Right renal pelvis (tissue), 4 donors: ENCODE results near the gene DPT. TPM values are rescaled to one million over a fixed set of nuclear protein-coding genes. Genes with fewer than 3 reads are reported as not detected.

ENCODE experiments used
- DNase-seq, 4 donors: peaks; one replicate each; pipeline ENCODE4 v3.0.0-alpha.2; 2013; ENCODE audit warnings: low read depth in 4 of 4, low spot score in 3 of 4, missing footprints in 1 of 4
- polyA plus RNA-seq, 4 donors: library from polyadenylated mRNA; unstranded; fragments of 120-200 nt; gene quantifications; one replicate each; pipeline ENCODE4 v1.2.1, GENCODE V29; 2013; ENCODE audit not compliant: insufficient read length in 4 of 4

DPT gene
- polyA plus RNA-seq, 4 donors = 0.19 to 0.65 TPM; not detected in 2

GRCh38 chr1:168739908-168740307 is 10.9 kb upstream of the DPT start:
- no peak for DNase-seq

GRCh38 chr1:168736520-168736919 is 7.5 kb upstream of the DPT start:
- DNase-seq = no peak

- DNase-seq = no peak
Measured at GRCh38 chr1:168735974-168736373, 7.0 kb upstream of the DPT start.

GRCh38 chr1:168734946-168735345 is 5.9 kb upstream of the DPT start:
- DNase-seq = no peak

- DNase-seq = no peak
Measured at GRCh38 chr1:168734271-168734670, 5.3 kb upstream of the DPT start.

- no peak for DNase-seq
Measured at GRCh38 chr1:168733241-168733640, 4.2 kb upstream of the DPT start.

GRCh38 chr1:168732736-168733135 is 3.7 kb upstream of the DPT start:
- no peak for DNase-seq

GRCh38 chr1:168731244-168731953 is 2.4 kb upstream of the DPT start:
- no peak for DNase-seq

GRCh38 chr1:168729405-168729802 is 398 bp upstream of the DPT start:
- DNase-seq = no peak

GRCh38 chr1:168726719-168727118 is 2.3 kb downstream of the DPT start:
- no peak for DNase-seq

- no peak for DNase-seq
Measured at GRCh38 chr1:168726281-168726680, 2.7 kb downstream of the DPT start.

GRCh38 chr1:168725831-168726230 is 3.2 kb downstream of the DPT start:
- DNase-seq = no peak

GRCh38 chr1:168725060-168725459 is 3.9 kb downstream of the DPT start:
- no peak for DNase-seq

GRCh38 chr1:168723000-168723399 is 6.0 kb downstream of the DPT start:
- DNase-seq = no peak

- DNase-seq = no peak
Measured at GRCh38 chr1:168720839-168721238, 8.2 kb downstream of the DPT start.

GRCh38 chr1:168719306-168720111 is 9.5 kb downstream of the DPT start:
- DNase-seq = no peak

GRCh38 chr1:168717906-168718891 is 10.8 kb downstream of the DPT start:
- DNase-seq = no peak

- DNase-seq = no peak
Measured at GRCh38 chr1:168714012-168714411, 15.0 kb downstream of the DPT start.

GRCh38 chr1:168709405-168710363 is 19.3 kb downstream of the DPT start:
- DNase-seq = no peak
